H1 (cell line): Measurements from ENCODE around the gene COG3. TPM values are rescaled to one million over a fixed set of nuclear protein-coding genes. Genes with fewer than 3 reads are reported as not detected.

Source experiments
- ASH2L ChIP-seq: fragments of 200-600, 300-600 bp; sonication (generic); IDR thresholded peaks from one replicate; pipeline ENCODE4 v1.7.1; 2017; ENCODE audit warnings: low read length
- CHD2 ChIP-seq: IDR thresholded peaks from 2 replicates; pipeline ENCODE4 v1.6.1; 2012; ENCODE audit warnings: low read length, improper control_type of control experiment
- KDM1A ChIP-seq: fragments of 200-600, 300-600 bp; sonication (generic); IDR thresholded peaks from 2 replicates; pipeline ENCODE4 v1.7.1; 2016; ENCODE audit warnings: mild to moderate bottlenecking, low read length, borderline replicate concordance
- KDM5A ChIP-seq: fragments of 200-600 bp; IDR thresholded peaks from 2 replicates; pipeline ENCODE4 v1.7.1; 2012; ENCODE audit warnings: mild to moderate bottlenecking, low read length, inconsistent platforms, mixed read lengths
- POLR2A ChIP-seq, 2 experiments: IDR thresholded peaks; 1 replicate in 1 of 2; 2 replicates in 1 of 2; pipeline ENCODE4 v1.6.1; 2011; ENCODE audit warnings: low read depth in 2 of 2, low read length in 2 of 2, mild to moderate bottlenecking in 2 of 2; ENCODE audit errors: control extremely low read depth in 1 of 2
- RAD21 ChIP-seq, 2 experiments: IDR thresholded peaks in 1 of 2; conservative IDR thresholded peaks in 1 of 2; 2 replicates each; pipeline ENCODE4 v1.6.1; 2011; ENCODE audit warnings: low read depth in 2 of 2, low read length in 2 of 2, improper control_type of control experiment in 1 of 2, inconsistent platforms in 1 of 2, mild to moderate bottlenecking in 1 of 2, moderate library complexity in 1 of 2
- RXRA ChIP-seq: IDR thresholded peaks from 2 replicates; pipeline ENCODE4 v1.6.1; 2011; ENCODE audit warnings: low read depth, mild to moderate bottlenecking, low read length, moderate library complexity; ENCODE audit not compliant: insufficient read depth
- TCF12 ChIP-seq: IDR thresholded peaks from 2 replicates; pipeline ENCODE4 v1.6.1; 2011; ENCODE audit warnings: low read depth, mild to moderate bottlenecking, low read length
- TEAD4 ChIP-seq: IDR thresholded peaks from 2 replicates; pipeline ENCODE4 v1.6.1; 2012; ENCODE audit warnings: low read depth, low read length, inconsistent platforms, mixed read lengths
- polyA plus RNA-seq, 7 experiments: library from polyadenylated mRNA; depleted of rRNA in 3 of 7; stranded (reverse) in 5 of 7; unstranded in 2 of 7; fragments of >200 nt in 5 of 7; fragments of 200-250 nt in 2 of 7; gene quantifications; 1 replicate in 5 of 7; 2 replicates in 1 of 7; 4 replicates in 1 of 7; pipeline versions ENCODE4 v1.2.1 to v1.2.3, GENCODE V29; 2011 to 2013; ENCODE audit warnings: missing spikeins in 2 of 7, mixed read lengths in 2 of 7
- total RNA-seq: library from RNA; stranded (reverse); fragmentation: NEBNext Ultra II Directional; extraction: Animal tissue kit (Norgen Biotek cat#: 25700); gene quantifications from 2 replicates; pipeline ENCODE4 v1.2.1, GENCODE V29; 2021

COG3 gene
- total and polyA plus RNA-seq, 2 of the 8 experiments (the other 6 are each of a cell fraction or from before 2014, with no cell fraction given) = 12.7 to 13.5 TPM

DNA sequence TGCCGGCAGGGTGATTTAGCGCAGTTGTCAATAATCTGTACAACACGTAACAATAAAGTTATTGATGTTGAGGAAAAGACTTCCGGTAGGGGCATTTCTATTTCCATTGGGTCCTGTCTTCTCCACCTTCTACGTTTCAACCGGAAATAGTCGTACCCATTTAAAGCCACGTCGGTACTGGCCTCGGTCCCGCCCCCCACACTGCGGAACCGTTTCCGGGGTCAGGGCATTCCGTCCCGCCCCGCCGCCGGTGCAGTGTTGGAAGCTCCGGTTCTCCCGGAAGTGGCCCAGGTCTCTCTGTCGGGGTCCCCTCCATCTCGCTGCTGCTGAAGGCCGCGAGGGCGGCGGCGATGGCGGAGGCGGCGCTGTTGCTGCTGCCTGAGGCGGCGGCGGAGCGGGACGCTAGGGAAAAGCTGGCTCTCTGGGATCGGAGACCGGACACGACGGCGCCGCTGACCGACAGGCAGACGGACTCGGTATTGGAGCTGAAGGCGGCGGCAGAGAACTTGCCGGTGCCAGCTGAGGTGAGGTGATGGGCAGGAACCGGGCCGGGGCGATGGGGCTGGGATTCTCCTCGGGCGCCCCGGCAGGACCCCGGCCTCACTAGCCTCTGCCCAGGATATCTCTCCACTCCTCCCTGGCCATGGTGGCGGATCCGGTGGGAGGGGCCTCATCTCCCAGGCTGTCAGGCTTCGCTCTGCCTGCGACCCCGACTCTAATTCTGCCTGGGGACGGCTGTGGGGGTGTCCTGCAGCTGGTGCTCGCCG is at the start of gene COG3 (continued):
- no peak for TF ChIP-seq KDM1A
- TF ChIP-seq TCF12 = no peak
- TF ChIP-seq KDM5A = 0 out of 2 replicates have a peak, but pooled peaks have one; percentile 20
- peak; percentile 62; the same call in 1 of the 2 replicates for TF ChIP-seq CHD2
- peak; percentile 92 for TF ChIP-seq ASH2L
- no peak for TF ChIP-seq RXRA
- peak; percentile 28; the same call in 1 of the 2 replicates for TF ChIP-seq TEAD4
- peak in 1 of 2 experiments; percentile 90; a peak in 2 of 3 replicates for TF ChIP-seq POLR2A (IDR thresholded peaks at IDR 0.05; ENCODE audit: control extremely low read depth in 1 of 2, low read depth in 2 of 2, low read length in 2 of 2)
- TF ChIP-seq RAD21 (IDR thresholded peaks at IDR 0.05 in 1 of 2, conservative IDR thresholded peaks at IDR 0.05 in 1 of 2; ENCODE audit: low read depth in 2 of 2, low read length in 2 of 2) = 0 out of 4 replicates have a peak, but pooled peaks of 1 of the 2 experiments have one; percentile 34
